ENCODE data around the gene CEP55. TPM values are rescaled to one million over a fixed set of nuclear protein-coding genes. Genes with fewer than 3 reads are reported as not detected.
A peak's percentile ranks its signal among the peaks of the same experiment; 100 is the strongest.

CEP55 gene
- total and polyA plus RNA-seq, 4 donors: under 0.01 to 4.1 (median 0.46) TPM

DNA sequence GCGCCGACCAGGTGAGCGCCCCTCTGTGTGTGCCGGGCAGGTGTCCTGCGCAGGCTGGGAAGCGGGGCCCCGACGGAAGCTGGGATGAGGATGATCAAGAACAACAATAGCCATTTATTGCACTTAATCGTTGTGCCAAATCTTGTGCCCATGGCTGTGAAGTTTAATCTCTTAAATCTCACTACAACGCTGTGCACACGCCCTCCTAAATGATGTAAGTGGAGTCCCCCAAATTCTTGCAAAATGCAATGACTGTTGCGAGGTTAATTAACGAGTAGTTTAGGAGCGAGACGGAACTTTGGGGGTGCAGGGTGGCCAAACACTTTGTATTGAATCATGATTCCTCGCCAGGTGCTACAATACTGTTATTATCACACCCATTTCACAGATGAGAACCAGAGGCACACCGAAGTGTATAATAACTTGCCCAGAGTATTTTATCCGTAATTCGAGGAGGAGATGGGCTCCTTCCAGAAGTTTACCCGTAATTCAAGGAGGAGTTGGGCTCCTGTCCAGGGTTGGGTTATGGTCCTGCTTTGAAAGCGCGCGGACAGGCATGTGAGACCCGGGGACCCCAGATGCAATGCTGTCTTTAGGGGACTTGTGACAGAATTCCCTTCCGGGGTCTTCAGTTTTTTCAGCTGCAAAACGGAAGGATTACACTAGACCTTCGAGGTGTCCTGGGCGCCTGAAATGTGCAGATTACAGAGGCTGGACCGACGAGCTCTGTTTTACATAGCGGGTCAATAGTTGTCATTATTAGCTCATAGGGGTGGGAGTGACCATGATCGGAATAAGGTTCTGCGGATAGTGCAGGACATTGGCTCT, 71.1 kb downstream of the CEP55 start:
- WGBS: 14% methylated on average over 33 of the region's 33 CpGs
- H3K9me3 ChIP-seq (ENCODE audit: control insufficient read depth in 4 of 4, low read length in 3 of 4): no peaks in the 10 kb centered on the region
- H3K9ac ChIP-seq (ENCODE audit: low read depth in 1 of 2, low read length in 2 of 2): no peak overlapping the region
- DNase-seq (ENCODE audit: low spot score): no peak
- peaks cover 13 to 19% (median 15%) of the 10 kb centered on the region in 4 donors for H3K4me1 ChIP-seq (ENCODE audit: control insufficient read depth in 4 of 4, insufficient read depth in 4 of 4, low read length in 3 of 4)
- TF ChIP-seq, protein P1, sequence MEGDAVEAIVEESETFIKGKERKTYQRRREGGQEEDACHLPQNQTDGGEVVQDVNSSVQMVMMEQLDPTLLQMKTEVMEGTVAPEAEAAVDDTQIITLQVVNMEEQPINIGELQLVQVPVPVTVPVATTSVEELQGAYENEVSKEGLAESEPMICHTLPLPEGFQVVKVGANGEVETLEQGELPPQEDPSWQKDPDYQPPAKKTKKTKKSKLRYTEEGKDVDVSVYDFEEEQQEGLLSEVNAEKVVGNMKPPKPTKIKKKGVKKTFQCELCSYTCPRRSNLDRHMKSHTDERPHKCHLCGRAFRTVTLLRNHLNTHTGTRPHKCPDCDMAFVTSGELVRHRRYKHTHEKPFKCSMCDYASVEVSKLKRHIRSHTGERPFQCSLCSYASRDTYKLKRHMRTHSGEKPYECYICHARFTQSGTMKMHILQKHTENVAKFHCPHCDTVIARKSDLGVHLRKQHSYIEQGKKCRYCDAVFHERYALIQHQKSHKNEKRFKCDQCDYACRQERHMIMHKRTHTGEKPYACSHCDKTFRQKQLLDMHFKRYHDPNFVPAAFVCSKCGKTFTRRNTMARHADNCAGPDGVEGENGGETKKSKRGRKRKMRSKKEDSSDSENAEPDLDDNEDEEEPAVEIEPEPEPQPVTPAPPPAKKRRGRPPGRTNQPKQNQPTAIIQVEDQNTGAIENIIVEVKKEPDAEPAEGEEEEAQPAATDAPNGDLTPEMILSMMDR (IDR thresholded peaks at IDR 0.05; ENCODE audit: low read depth, low read length, missing input control): no peak
- TF ChIP-seq HNF4G (IDR thresholded peaks at IDR 0.05) (no peak), FOXA1 (IDR thresholded peaks at IDR 0.05) (no peak), SP1 (IDR thresholded peaks at IDR 0.05) (no peak), RXRA (IDR thresholded peaks at IDR 0.05) (no peak), HNF4A (conservative IDR thresholded peaks at IDR 0.05) (no peak), NR2F2 (IDR thresholded peaks at IDR 0.05) (no peak)
- TF ChIP-seq, protein P2, sequence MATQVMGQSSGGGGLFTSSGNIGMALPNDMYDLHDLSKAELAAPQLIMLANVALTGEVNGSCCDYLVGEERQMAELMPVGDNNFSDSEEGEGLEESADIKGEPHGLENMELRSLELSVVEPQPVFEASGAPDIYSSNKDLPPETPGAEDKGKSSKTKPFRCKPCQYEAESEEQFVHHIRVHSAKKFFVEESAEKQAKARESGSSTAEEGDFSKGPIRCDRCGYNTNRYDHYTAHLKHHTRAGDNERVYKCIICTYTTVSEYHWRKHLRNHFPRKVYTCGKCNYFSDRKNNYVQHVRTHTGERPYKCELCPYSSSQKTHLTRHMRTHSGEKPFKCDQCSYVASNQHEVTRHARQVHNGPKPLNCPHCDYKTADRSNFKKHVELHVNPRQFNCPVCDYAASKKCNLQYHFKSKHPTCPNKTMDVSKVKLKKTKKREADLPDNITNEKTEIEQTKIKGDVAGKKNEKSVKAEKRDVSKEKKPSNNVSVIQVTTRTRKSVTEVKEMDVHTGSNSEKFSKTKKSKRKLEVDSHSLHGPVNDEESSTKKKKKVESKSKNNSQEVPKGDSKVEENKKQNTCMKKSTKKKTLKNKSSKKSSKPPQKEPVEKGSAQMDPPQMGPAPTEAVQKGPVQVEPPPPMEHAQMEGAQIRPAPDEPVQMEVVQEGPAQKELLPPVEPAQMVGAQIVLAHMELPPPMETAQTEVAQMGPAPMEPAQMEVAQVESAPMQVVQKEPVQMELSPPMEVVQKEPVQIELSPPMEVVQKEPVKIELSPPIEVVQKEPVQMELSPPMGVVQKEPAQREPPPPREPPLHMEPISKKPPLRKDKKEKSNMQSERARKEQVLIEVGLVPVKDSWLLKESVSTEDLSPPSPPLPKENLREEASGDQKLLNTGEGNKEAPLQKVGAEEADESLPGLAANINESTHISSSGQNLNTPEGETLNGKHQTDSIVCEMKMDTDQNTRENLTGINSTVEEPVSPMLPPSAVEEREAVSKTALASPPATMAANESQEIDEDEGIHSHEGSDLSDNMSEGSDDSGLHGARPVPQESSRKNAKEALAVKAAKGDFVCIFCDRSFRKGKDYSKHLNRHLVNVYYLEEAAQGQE (IDR thresholded peaks at IDR 0.05): no peak
- TF ChIP-seq, protein P3, sequence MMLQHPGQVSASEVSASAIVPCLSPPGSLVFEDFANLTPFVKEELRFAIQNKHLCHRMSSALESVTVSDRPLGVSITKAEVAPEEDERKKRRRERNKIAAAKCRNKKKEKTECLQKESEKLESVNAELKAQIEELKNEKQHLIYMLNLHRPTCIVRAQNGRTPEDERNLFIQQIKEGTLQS (IDR thresholded peaks at IDR 0.05): no peak
- no peaks in the 10 kb centered on the region for H3K36me3 ChIP-seq (ENCODE audit: control insufficient read depth in 4 of 4, insufficient read depth in 3 of 4, low read depth in 1 of 4, low read length in 3 of 4)
- no peak overlapping the region for H3K27ac ChIP-seq (ENCODE audit: low read depth in 1 of 2, low read length in 2 of 2)
- H3K27me3 ChIP-seq (ENCODE audit: control insufficient read depth in 4 of 4, insufficient read depth in 4 of 4, low read length in 3 of 4): peaks cover 0 to 11% (median 6%) of the 10 kb centered on the region in 4 donors
- H3K4me3 ChIP-seq (ENCODE audit: low read depth in 1 of 3, low read length in 3 of 3): peak overlapping the region in 1 of 3 donors; percentile 41

DNA sequence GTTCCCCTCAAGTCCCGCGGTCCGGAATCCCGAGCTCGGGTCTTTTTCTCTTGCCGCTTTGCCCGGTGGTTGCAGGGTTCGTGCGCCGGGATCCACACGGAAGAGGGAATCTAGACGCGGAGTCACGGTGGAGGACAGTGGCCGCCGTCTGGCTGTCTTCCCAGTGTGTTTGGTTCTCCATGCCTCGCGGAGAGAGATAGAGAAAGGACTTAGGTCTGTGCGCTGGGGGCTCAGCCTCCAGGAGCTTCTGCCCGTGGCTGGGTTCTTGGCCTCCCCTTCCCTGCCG, 71.6 kb downstream of the CEP55 start:
- 8% methylated on average over 21 of the region's 21 CpGs for WGBS
- peak overlapping the region in 1 of 3 donors; percentile 26 for H3K4me3 ChIP-seq (ENCODE audit: low read depth in 1 of 3, low read length in 3 of 3)

More for the DNA sequence above, 71.6 kb downstream of the CEP55 start:
- TF ChIP-seq HNF4A (conservative IDR thresholded peaks at IDR 0.05) (no peak), RAD21 (IDR thresholded peaks at IDR 0.05) (no peak), JUND (IDR thresholded peaks at IDR 0.05) (no peak), GABPA (IDR thresholded peaks at IDR 0.05 in 1 of 2, conservative IDR thresholded peaks at IDR 0.05 in 1 of 2) (no peak), TAF1 (conservative IDR thresholded peaks at IDR 0.05) (no peak), RXRA (IDR thresholded peaks at IDR 0.05) (no peak), FOXA2 (IDR thresholded peaks at IDR 0.05) (no peak)
- TF ChIP-seq, protein P1 (IDR thresholded peaks at IDR 0.05; ENCODE audit: low read depth, low read length, missing input control): no peak
- TF ChIP-seq, protein P2 (IDR thresholded peaks at IDR 0.05): no peak
- TF ChIP-seq, protein P3 (IDR thresholded peaks at IDR 0.05): no peak
- TF ChIP-seq, protein P4, sequence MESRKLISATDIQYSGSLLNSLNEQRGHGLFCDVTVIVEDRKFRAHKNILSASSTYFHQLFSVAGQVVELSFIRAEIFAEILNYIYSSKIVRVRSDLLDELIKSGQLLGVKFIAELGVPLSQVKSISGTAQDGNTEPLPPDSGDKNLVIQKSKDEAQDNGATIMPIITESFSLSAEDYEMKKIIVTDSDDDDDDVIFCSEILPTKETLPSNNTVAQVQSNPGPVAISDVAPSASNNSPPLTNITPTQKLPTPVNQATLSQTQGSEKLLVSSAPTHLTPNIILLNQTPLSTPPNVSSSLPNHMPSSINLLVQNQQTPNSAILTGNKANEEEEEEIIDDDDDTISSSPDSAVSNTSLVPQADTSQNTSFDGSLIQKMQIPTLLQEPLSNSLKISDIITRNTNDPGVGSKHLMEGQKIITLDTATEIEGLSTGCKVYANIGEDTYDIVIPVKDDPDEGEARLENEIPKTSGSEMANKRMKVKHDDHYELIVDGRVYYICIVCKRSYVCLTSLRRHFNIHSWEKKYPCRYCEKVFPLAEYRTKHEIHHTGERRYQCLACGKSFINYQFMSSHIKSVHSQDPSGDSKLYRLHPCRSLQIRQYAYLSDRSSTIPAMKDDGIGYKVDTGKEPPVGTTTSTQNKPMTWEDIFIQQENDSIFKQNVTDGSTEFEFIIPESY (IDR thresholded peaks at IDR 0.05): no peak
- no peaks in the 10 kb centered on the region for H3K36me3 ChIP-seq (ENCODE audit: control insufficient read depth in 4 of 4, insufficient read depth in 3 of 4, low read depth in 1 of 4, low read length in 3 of 4)
- no peak for DNase-seq (ENCODE audit: low spot score)
- H3K9me3 ChIP-seq (ENCODE audit: control insufficient read depth in 4 of 4, low read length in 3 of 4): no peaks in the 10 kb centered on the region
- peaks cover 13 to 19% (median 15%) of the 10 kb centered on the region in 4 donors for H3K4me1 ChIP-seq (ENCODE audit: control insufficient read depth in 4 of 4, insufficient read depth in 4 of 4, low read length in 3 of 4)
- H3K9ac ChIP-seq (ENCODE audit: low read depth in 1 of 2, low read length in 2 of 2): no peak overlapping the region
- H3K27ac ChIP-seq (ENCODE audit: low read depth in 1 of 2, low read length in 2 of 2): no peak overlapping the region
- H3K27me3 ChIP-seq (ENCODE audit: control insufficient read depth in 4 of 4, insufficient read depth in 4 of 4, low read length in 3 of 4): peaks cover 0 to 11% (median 6%) of the 10 kb centered on the region in 4 donors
